Panc1 (cell line): Measurements from ENCODE around the gene KCNAB2.

Experiments used
- POLR2AphosphoS5 ChIP-seq: IDR thresholded peaks from 2 replicates; pipeline ENCODE4 v1.6.1; 2012; ENCODE audit warnings: mild to moderate bottlenecking, low read depth, low read length, moderate library complexity
- TCF7L2 ChIP-seq: IDR thresholded peaks from 2 replicates; pipeline ENCODE4 v1.6.1; 2011; ENCODE audit warnings: mild to moderate bottlenecking, low read depth, low read length, inconsistent platforms
- TF ChIP-seq, protein P1 (sequence below): fragments of 450-650 bp; IDR thresholded peaks from 2 replicates; pipeline ENCODE4 v1.5.1; 2017; ENCODE audit warnings: mild to moderate bottlenecking
- TF ChIP-seq, protein P2 (sequence below), 2 experiments: IDR thresholded peaks; 2 replicates each; pipeline ENCODE4 v1.6.1; 2011 to 2012; ENCODE audit warnings: low read depth in 2 of 2, control low read depth in 1 of 2, low read length in 1 of 2, mild to moderate bottlenecking in 1 of 2, moderate library complexity in 1 of 2; ENCODE audit not compliant: insufficient read depth in 1 of 2

DNA sequence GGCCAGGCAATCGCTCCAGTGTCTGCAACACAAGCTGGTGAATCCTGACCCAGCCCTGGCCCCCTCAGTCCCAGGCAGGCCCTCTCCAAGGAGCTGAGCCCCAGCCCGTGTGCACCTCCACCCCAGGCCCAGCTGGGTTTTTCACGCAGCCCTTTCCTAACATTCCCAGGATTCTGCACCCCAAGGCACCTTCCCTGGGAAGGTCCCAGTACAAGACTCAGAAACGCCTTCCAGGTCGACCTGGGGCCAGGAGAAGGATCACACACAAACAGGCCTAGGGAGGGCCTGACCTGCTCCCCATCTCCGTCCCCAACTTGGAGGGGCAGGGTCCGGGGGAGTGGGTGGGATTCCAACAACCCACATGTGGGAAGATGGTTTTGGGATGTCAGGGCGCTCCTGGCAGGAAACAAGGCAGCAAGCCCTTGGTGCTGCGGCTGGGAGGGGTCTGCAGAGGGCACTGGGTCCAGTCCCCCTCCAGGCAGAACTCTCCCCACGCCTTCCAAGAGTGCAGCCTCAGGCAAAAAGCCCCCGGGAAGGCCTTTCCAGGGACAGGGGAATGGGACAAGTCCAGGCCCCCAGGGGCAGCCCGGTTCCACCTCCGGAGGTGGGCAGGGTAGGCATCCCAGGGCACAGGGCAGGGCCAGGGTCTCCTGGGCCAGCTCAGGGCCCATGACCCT lies 58.3 kb downstream of the KCNAB2 start:
- TF ChIP-seq, protein P1, sequence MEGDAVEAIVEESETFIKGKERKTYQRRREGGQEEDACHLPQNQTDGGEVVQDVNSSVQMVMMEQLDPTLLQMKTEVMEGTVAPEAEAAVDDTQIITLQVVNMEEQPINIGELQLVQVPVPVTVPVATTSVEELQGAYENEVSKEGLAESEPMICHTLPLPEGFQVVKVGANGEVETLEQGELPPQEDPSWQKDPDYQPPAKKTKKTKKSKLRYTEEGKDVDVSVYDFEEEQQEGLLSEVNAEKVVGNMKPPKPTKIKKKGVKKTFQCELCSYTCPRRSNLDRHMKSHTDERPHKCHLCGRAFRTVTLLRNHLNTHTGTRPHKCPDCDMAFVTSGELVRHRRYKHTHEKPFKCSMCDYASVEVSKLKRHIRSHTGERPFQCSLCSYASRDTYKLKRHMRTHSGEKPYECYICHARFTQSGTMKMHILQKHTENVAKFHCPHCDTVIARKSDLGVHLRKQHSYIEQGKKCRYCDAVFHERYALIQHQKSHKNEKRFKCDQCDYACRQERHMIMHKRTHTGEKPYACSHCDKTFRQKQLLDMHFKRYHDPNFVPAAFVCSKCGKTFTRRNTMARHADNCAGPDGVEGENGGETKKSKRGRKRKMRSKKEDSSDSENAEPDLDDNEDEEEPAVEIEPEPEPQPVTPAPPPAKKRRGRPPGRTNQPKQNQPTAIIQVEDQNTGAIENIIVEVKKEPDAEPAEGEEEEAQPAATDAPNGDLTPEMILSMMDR, result no peak
- TF ChIP-seq, protein P2, sequence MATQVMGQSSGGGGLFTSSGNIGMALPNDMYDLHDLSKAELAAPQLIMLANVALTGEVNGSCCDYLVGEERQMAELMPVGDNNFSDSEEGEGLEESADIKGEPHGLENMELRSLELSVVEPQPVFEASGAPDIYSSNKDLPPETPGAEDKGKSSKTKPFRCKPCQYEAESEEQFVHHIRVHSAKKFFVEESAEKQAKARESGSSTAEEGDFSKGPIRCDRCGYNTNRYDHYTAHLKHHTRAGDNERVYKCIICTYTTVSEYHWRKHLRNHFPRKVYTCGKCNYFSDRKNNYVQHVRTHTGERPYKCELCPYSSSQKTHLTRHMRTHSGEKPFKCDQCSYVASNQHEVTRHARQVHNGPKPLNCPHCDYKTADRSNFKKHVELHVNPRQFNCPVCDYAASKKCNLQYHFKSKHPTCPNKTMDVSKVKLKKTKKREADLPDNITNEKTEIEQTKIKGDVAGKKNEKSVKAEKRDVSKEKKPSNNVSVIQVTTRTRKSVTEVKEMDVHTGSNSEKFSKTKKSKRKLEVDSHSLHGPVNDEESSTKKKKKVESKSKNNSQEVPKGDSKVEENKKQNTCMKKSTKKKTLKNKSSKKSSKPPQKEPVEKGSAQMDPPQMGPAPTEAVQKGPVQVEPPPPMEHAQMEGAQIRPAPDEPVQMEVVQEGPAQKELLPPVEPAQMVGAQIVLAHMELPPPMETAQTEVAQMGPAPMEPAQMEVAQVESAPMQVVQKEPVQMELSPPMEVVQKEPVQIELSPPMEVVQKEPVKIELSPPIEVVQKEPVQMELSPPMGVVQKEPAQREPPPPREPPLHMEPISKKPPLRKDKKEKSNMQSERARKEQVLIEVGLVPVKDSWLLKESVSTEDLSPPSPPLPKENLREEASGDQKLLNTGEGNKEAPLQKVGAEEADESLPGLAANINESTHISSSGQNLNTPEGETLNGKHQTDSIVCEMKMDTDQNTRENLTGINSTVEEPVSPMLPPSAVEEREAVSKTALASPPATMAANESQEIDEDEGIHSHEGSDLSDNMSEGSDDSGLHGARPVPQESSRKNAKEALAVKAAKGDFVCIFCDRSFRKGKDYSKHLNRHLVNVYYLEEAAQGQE (IDR thresholded peaks at IDR 0.05; ENCODE audit: insufficient read depth in 1 of 2, low read depth in 2 of 2, low read length in 1 of 2), result no peak
- TF ChIP-seq TCF7L2 (no peak), POLR2AphosphoS5 (no peak)
